ENCODE data around the gene ETFB. TPM values are rescaled to one million over a fixed set of nuclear protein-coding genes. Genes with fewer than 3 reads are reported as not detected.

The ETFB gene
- total RNA-seq, 1 donor from 2014 or later: 69.6 TPM

DNA sequence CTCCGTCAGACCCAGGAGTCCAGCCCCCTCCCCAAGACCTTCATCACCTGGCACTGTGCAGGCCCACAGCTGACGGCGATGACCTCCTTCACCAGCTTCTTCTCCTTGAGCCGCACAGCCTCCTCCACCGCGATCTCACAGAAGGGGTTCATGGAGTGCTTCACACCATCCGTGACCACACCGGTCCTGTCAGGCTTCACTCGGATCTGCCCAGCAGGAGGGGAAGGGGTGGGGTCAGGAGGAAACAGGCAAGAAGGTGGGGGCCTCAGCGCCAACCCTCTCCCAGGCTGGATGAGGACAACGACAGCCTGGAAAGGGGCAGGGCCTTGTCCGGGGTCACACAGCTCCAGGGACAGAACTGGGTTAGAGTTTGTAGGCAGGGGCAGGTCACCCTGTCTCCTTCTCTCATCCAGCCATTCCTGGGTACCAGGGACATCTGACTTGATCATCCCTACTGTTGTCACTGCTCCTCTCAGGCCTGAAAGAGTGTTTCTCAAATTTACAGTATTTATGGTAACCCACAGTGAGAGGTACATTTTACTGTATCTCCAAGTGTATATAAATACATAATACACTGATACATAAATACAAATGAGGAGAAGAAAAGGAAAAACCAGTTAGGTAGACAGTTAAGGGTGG lies 12.0 kb downstream of the ETFB start:
- intact Hi-C loops (cut with micrococcal nuclease): no loop called here

- intact Hi-C loops (cut with micrococcal nuclease): no loop called here
Measured at GRCh38 chr19:51352783-51353360, 13.3 kb downstream of the ETFB start.

DNA sequence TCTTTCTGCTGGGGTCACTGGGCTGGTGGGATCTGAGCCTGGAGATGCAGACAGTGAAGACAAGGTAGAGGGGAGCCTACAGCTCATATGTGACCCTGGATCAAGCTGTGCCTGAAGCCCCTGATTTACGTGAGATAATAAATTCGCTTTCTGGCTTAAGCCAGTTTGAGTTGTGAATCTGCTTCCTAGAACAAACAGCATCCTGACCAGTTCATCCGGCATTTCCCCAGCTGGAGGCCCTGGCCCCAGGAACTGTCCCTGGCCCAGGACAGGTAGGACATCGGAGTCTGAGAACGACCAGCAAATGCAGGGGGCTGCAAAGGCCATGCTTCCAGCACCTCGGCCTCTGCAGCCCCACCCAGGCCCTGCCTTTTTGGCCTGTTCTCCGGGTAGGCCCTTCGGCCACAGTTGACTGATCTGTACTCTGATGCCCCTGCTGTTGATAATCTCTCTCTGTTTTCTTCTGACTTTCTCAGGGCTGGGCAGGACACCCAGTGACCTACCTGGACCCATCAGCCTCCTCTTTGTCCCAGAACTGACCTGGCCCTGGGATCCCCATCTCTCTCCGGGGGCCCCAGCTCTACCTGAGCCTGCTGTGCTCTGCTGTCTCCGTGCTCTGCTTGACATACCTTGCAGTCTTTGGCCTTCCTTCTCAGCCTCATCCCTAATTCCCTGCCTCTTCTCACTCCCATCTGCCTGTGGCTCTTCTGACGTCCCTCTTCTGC lies 14.8 kb downstream of the ETFB start:
- intact Hi-C loops (cut with micrococcal nuclease): no loop called here

GRCh38 chr19:51347209-51347928 lies 18.8 kb downstream of the ETFB start:
- intact Hi-C loops (cut with micrococcal nuclease): no loop called here

- intact Hi-C loops (cut with micrococcal nuclease): no loop called here
Measured at GRCh38 chr19:51346742-51347141, 19.4 kb downstream of the ETFB start.

DNA sequence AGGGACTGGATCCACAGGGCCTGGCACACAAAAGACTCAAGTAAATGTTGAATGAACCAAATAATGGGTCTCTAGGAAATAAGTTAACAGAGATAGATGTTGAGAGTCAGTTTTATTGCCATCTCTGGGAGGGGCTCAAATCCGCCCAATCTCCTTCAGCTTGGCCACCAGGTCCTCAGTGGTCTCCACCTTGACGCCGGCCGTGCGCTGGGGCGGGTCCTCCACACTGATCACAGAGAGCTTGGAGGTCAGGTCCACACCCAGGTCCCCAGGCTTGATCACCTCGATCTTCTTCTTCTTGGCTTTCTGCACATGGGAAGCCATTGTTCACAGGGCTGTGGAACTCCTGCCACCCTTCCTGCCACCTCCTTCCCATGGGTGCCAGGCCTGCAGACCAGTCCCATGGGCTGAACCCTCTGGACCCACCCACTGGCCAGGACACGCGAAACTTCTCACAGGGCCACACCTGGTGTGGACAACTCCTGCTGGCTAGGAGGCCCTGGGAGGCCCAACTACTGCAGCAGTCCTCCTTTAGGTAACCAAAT lies 21.0 kb downstream of the ETFB start:
- intact Hi-C loops (cut with micrococcal nuclease): no loop called here

- intact Hi-C loops (cut with micrococcal nuclease): no loop called here
Measured at GRCh38 chr19:51342631-51343569, 23.3 kb downstream of the ETFB start.

DNA sequence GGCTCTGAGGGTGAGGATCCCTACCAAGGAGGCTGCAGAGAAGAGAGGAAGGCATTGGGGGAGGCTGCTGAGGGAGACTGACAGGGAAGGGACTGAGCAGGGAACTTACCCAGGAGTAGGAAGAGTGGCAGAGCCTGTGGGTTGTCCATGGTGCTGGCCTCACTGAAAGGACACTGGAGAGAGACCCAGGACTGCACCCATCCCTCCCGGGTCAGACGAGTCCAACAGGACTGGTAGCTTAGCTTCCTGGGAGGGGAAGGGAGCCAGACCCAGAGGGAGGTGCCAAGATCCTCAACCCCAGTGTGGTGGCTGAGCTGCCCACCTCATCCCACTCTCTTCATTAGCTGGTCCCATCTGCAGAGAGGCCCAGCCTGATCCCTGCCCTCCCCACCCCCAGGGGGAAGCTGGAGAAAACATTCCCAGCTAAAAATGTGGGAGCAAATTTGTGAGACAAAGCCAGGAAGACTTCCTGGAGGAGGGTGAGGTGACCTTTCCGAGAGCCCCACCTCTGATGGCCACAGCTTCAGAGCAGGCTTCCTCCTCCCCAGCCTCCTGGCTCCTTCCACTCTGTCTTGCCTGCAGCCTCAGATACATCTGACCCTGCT lies 24.1 kb downstream of the ETFB start, which contains the start of gene VSIG10L:
TSS of gene VSIG10L (minus strand) at position 164 of the 605 bp plus-strand sequence. CDS start at position 149, 15 bp downstream.
- intact Hi-C loops (cut with micrococcal nuclease): no loop called here

DNA sequence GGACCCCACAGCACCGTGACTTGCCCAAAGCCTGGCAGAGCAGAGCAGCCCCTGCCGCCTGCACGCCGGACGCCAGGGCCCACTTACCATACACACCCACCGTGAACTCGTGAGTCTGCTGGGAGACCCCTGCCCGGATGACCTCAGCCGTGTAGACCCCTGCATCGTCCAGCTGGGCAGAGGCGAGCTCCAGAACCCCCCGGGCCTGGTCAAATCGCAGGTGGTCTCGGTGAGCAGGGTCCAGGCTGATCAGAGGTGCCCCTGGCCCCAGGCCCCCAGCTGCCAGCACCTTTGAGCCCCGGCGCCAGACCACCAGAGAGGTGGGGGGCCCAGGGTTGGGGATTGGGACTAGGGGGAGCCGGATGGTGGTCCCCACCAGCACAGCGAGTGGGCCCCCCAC lies 25.1 kb downstream of the ETFB start:
- intact Hi-C loops (cut with micrococcal nuclease): no loop called here

- intact Hi-C loops (cut with micrococcal nuclease): loop anchor here (1.0 to 10.0 kb wide), 14 partner anchors 13 to 535 kb away; partner anchors contain the start of gene CTU1
Measured at GRCh38 chr19:51339687-51340656, 26.2 kb downstream of the ETFB start.

GRCh38 chr19:51339313-51339686 lies 26.9 kb downstream of the ETFB start:
- intact Hi-C loops (cut with micrococcal nuclease): loop anchor here (1.0 to 10.0 kb wide), 14 partner anchors 12 to 534 kb away; partner anchors contain the start of gene CTU1

GRCh38 chr19:51338563-51339312 lies 27.4 kb downstream of the ETFB start:
- intact Hi-C loops (cut with micrococcal nuclease): loop anchor here (1.0 to 10.0 kb wide), 15 partner anchors 11 to 534 kb away; partner anchors contain the start of gene CTU1

DNA sequence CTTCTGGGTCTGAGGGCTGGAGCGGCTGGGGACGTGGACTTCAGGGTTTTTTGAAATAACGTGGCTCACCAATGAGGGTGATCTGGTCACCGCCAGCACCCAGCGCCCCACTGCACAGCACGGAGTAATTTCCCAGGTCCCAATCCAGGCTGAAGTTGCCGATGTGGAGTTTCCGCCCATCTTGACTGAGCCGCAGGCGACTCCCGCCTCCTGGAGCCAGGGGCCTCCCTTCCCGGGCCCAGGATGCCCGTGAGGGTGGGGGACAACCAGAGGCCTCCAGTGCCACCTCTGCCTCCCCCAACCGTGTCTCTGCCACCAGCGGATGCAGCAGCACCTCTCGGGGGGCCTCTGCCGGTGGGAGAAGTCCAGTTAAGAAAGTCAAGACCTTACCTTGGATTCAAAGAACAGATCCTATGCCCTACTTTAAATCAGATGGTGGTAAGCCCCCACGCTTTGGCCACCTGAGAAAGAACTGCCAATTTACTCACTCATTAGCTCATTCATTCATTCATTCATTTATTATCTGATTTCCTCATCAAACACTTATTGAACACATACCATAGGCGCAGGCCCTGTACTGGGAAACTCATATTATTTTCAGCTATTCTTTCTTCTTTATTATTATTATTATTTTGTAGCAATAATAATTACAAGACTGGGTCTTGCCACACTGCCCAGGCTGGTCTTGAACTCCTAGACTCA lies 28.2 kb downstream of the ETFB start:
- intact Hi-C loops (cut with micrococcal nuclease): loop anchor here (1.0 to 10.0 kb wide), 4 partner anchors 135 to 533 kb away; no protein-coding TSS in a partner anchor

DNA sequence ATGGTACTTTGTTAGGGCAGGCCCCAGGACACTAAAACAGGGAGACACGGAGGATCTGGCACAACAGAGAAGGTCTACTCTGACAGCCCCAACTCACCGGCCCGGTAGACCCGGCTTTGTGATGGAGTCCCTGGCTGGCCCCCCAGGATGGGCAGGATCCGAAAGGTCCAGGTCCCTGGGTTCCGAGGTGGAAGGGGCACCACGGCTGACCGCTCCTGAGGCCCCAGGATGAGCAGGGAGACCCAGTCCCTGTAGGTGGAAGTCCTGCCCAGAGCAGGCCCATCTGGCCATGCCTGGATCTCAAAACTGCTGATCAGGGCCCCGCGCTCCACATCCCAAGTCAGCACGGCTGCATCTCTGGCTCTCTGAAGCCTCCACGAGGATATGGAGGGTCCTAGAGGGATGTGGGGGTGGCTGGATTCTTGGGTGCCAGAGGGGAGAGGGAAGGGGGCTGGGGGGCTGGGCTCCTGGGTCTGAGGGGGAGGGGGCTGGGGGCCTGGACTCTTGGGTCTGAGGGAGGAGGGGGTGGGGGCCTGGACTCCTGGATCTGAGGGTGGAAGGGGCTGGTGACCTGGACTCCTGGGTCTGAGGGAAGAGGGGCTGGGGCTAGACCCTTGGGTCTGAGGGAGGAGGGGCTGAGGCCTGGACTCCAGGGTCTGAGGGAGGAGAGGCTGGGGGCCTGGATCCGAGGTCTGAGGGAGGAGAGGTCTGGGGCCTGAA lies 28.9 kb downstream of the ETFB start:
- intact Hi-C loops (cut with micrococcal nuclease): loop anchor here (10.0 kb wide), 1 partner anchor 532 kb away; no protein-coding TSS in a partner anchor

GRCh38 chr19:51333836-51334460 lies 32.2 kb downstream of the ETFB start:
- intact Hi-C loops (cut with micrococcal nuclease): loop anchor here (10.0 kb wide), 1 partner anchor 529 kb away; no protein-coding TSS in a partner anchor

DNA sequence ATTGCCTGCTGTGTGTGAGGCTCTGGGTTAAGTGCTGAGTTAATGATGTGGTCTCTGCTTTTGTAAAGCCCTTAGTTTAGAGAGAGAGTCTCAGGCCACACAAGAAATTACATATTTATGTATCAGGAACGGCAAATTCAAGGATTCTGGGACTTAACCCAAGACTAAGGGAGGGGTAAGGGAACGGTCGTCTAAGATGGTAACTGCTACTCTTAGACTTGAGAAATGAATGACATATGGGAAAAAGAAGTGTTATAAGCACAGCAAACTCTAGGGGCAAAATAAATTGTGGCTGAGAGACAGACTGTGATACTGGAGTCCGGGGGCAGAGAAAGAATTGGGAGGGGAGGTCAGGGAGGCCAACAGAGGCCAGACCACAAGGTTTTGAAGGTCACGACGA lies 34.5 kb downstream of the ETFB start:
- intact Hi-C loops (cut with micrococcal nuclease): loop anchor here (10.0 kb wide), 1 partner anchor 527 kb away; no protein-coding TSS in a partner anchor
